ENCODE data around the gene C3orf80. TPM values are rescaled to one million over a fixed set of nuclear protein-coding genes. Genes with fewer than 3 reads are reported as not detected.
"Not testable (repeated sequence)": the region's sequence is repeated elsewhere in the genome, so short reads cannot be mapped to it uniquely, and the experiment has no call there.

The C3orf80 gene
- total RNA-seq, 1 donor from 2014 or later = not detected

DNA sequence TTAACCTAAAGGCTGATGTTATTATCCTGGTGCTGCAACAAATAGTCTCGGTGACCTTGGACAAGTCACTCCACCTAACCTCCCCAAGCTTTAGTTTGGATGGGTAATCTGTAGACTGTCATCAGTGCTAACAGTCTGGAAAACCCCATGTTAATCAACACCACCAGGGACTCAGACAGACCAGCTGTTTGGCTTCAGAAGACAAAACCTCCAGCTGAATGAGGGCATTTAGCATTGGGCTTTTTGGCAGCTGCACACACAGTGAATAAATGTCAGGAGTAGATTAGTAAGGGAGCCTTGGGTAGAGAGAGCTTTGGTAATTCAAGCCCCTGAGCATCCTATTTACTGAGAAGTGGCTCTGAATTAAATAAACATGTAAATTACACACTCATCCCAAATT lies 24.9 kb upstream of the C3orf80 start:
- CTCF ChIA-PET = no interaction called here
- Mint-ChIP-seq H3K4me1 (no peaks in the 10 kb centered on the region), H3K27ac (no peak overlapping the region), H3K36me3 (ENCODE audit: low read depth) (no peaks in the 10 kb centered on the region), H3K9me3 (no peaks in the 10 kb centered on the region), H3K27me3 (no peaks in the 10 kb centered on the region), H3K4me3 (no peak overlapping the region)
- POLR2A ChIA-PET = no interaction called here
- TF ChIP-seq CTCF (IDR thresholded peaks at IDR 0.05) = no peak
- no peak for DNase-seq
- ATAC-seq (ENCODE audit: low read depth) = no peak
- intact Hi-C loops (cut with micrococcal nuclease) = no loop called here

DNA sequence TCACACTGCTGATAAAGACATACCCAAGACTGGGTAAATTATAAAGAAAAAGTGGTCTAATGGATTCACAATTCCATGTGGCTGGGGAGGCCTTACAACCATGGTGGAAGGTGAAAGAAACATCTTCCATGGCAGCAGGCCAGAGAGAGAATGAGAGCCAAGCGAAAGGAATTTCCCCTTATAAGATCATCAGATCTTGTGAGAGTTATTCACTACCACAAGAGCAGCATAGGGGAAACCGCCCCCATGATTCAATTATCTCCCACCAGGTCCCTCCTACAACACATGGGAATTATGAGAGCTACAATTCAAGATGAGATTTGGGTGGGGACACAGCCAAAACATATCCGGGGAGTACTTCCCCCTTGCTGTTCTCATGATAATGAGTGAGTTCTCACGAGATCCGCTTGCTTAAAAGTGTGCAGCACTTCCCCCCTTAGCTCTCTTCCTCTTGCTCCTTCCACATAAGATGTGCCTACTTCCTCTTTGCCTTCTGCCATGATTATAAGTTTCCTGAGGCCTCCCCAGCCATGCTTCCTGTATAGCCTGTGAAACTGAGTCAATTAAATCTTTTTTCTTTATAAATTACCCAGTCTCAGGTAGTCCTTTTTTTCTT lies 20.7 kb upstream of the C3orf80 start:
- DNase-seq; H3K4me1 Mint-ChIP-seq; intact Hi-C loops (cut with micrococcal nuclease); H3K36me3 Mint-ChIP-seq (ENCODE audit: low read depth); H3K4me3 Mint-ChIP-seq; ATAC-seq (ENCODE audit: low read depth); H3K27ac Mint-ChIP-seq; H3K9me3 Mint-ChIP-seq; CTCF ChIA-PET; POLR2A ChIA-PET: not testable (repeated sequence)
- peaks cover 14% of the 10 kb centered on the region for H3K27me3 Mint-ChIP-seq

- intact Hi-C loops (cut with micrococcal nuclease) = no loop called here
- Mint-ChIP-seq H3K4me3 (no peak overlapping the region), H3K9me3 (no peaks in the 10 kb centered on the region), H3K4me1 (no peaks in the 10 kb centered on the region), H3K27me3 (peaks cover 14% of the 10 kb centered on the region), H3K36me3 (ENCODE audit: low read depth) (no peaks in the 10 kb centered on the region), H3K27ac (no peak overlapping the region)
- ChIA-PET POLR2A (no interaction called here), CTCF (no interaction called here)
- ATAC-seq (ENCODE audit: low read depth) (no peak), DNase-seq (no peak)
- no peak for TF ChIP-seq CTCF (IDR thresholded peaks at IDR 0.05)
These were observed 19.6 kb upstream of the C3orf80 start for GRCh38 chr3:160205606-160206005.

GRCh38 chr3:160210341-160210740 lies 14.9 kb upstream of the C3orf80 start:
- TF ChIP-seq CTCF (IDR thresholded peaks at IDR 0.05) = no peak
- H3K4me1 Mint-ChIP-seq = no peaks in the 10 kb centered on the region
- no peaks in the 10 kb centered on the region for H3K9me3 Mint-ChIP-seq
- no peak overlapping the region for H3K4me3 Mint-ChIP-seq
- no peak overlapping the region for H3K27ac Mint-ChIP-seq
- H3K27me3 Mint-ChIP-seq = peaks cover 16% of the 10 kb centered on the region
- POLR2A ChIA-PET = no interaction called here
- CTCF ChIA-PET = interaction anchor here (1.0 kb wide), 1 partner anchor 178 kb away, joined by 3 read pairs; no protein-coding TSS in a partner anchor
- no peak for ATAC-seq (ENCODE audit: low read depth)
- H3K36me3 Mint-ChIP-seq (ENCODE audit: low read depth) = no peaks in the 10 kb centered on the region
- DNase-seq = no peak
- intact Hi-C loops (cut with micrococcal nuclease) = no loop called here

- no peak for DNase-seq
- no peaks in the 10 kb centered on the region for H3K9me3 Mint-ChIP-seq
- H3K36me3 Mint-ChIP-seq (ENCODE audit: low read depth) = no peaks in the 10 kb centered on the region
- no peaks in the 10 kb centered on the region for H3K4me1 Mint-ChIP-seq
- peaks cover 14% of the 10 kb centered on the region for H3K27me3 Mint-ChIP-seq
- TF ChIP-seq CTCF (IDR thresholded peaks at IDR 0.05) = no peak
- intact Hi-C loops (cut with micrococcal nuclease) = no loop called here
- CTCF ChIA-PET = interaction anchor here (1.0 kb wide), 1 partner anchor 178 kb away, joined by 3 read pairs; no protein-coding TSS in a partner anchor
- H3K4me3 Mint-ChIP-seq = no peak overlapping the region
- POLR2A ChIA-PET = no interaction called here
- no peak overlapping the region for H3K27ac Mint-ChIP-seq
- ATAC-seq (ENCODE audit: low read depth) = no peak
These were observed 14.4 kb upstream of the C3orf80 start for GRCh38 chr3:160210799-160211221.

- ChIA-PET CTCF (no interaction called here), POLR2A (no interaction called here)
- Mint-ChIP-seq H3K27me3 (peaks cover 13% of the 10 kb centered on the region), H3K27ac (no peak overlapping the region), H3K4me3 (no peak overlapping the region), H3K9me3 (no peaks in the 10 kb centered on the region), H3K36me3 (ENCODE audit: low read depth) (no peaks in the 10 kb centered on the region), H3K4me1 (no peaks in the 10 kb centered on the region)
- ATAC-seq (ENCODE audit: low read depth) (no peak), DNase-seq (no peak)
- intact Hi-C loops (cut with micrococcal nuclease) = no loop called here
- TF ChIP-seq CTCF (IDR thresholded peaks at IDR 0.05) = no peak
These were observed 12.0 kb upstream of the C3orf80 start for GRCh38 chr3:160213191-160213590.
